Esophagus squamous epithelium (tissue), 5 donors: Measurements from ENCODE around the gene THEM4. TPM values are rescaled to one million over a fixed set of nuclear protein-coding genes. Genes with fewer than 3 reads are reported as not detected.

Source experiments
- DNase-seq: peaks from one replicate; lab custom pipeline; 2025; lab: John Stamatoyannopoulos, UW
- H3K27ac ChIP-seq, 4 donors: fragments of 200-600 bp; sonication (generic); one replicate each; pipeline ENCODE4 v1.5.1; 2016 to 2019; ENCODE audit warnings: mild to moderate bottlenecking in 1 of 4
- H3K27me3 ChIP-seq, 4 donors: fragments of 200-600 bp; sonication (generic); 1 replicate in 3 of 4; 2 replicates in 1 of 4; pipeline versions ENCODE4 v1.5.1 to v1.6.0; 2017 to 2021; ENCODE audit warnings: antibody characterized with exemption in 1 of 4
- H3K36me3 ChIP-seq, 3 donors: fragments of 200-600 bp; sonication (generic); one replicate each; pipeline ENCODE4 v1.5.1; 2016 to 2019
- H3K4me1 ChIP-seq, 3 donors: fragments of 200-600 bp; sonication (generic); one replicate each; pipeline ENCODE4 v1.5.1; 2017 to 2019
- H3K4me3 ChIP-seq, 4 donors: fragments of 200-600 bp; sonication (generic); 1 replicate in 3 of 4; 2 replicates in 1 of 4; pipeline ENCODE4 v1.5.1; 2016 to 2019; ENCODE audit warnings: mild to moderate bottlenecking in 2 of 4, moderate library complexity in 1 of 4
- H3K9me3 ChIP-seq, 3 donors: fragments of 200-600 bp; sonication (generic); one replicate each; pipeline ENCODE4 v1.5.1; 2016 to 2019
- CTCF ChIP-seq, 6 experiments: fragments of 450-650 bp in 4 of 6; fragments of 200-600 bp in 2 of 6; sonication (generic) in 2 of 6; IDR thresholded peaks; one replicate each; pipeline ENCODE4 v1.5.1; 2016 to 2019; ENCODE audit warnings: antibody characterized with exemption in 6 of 6, mild to moderate bottlenecking in 4 of 6, moderate library complexity in 4 of 6
- POLR2A ChIP-seq, 4 donors: fragments of 450-650 bp; IDR thresholded peaks; one replicate each; pipeline ENCODE4 v1.6.1; 2017; ENCODE audit warnings: antibody characterized with exemption in 4 of 4, mild to moderate bottlenecking in 4 of 4, moderate library complexity in 3 of 4
- WGBS, 2 donors: methylation state at CpG; one replicate each; pipeline ENCODE4 v1.1.5; 2018; 5-methylcytosine and 5-hydroxymethylcytosine counted together
- intact Hi-C: fragments of 100-400 bp; cut with DNase I; formaldehyde crosslinking; loops from one replicate; pipeline ENCODE4 v1.15.0; 2022
- total RNA-seq, 4 donors: library from RNA; depleted of rRNA; stranded (reverse); fragments of >200 nt; gene quantifications; one replicate each; pipeline ENCODE4 v1.1.0, GENCODE V29; 2016
- donor health status: DM: yes; HTN: yes; CAD: no.

The THEM4 gene
- total RNA-seq, 4 donors from 2014 or later, result 3.5 to 14.3 (median 12.3) TPM

GRCh38 chr1:151935894-151936602 lies 26.7 kb upstream of the THEM4 start:
- Histone ChIP-seq H3K4me3 (no peak overlapping the region), H3K27me3 (no peaks in the 10 kb centered on the region), H3K9me3 (no peaks in the 10 kb centered on the region), H3K36me3 (no peaks in the 10 kb centered on the region), H3K4me1 (peaks cover 0 to 8% (median 5%) of the 10 kb centered on the region in 3 donors), H3K27ac (no peak overlapping the region)
- intact Hi-C loops, result loop anchor here (5.0 kb wide), 1 partner anchor 61 kb away; no protein-coding TSS in a partner anchor
- WGBS, 2 donors, result 66 to 71% methylated on average over 2 of the region's 2 CpGs
- DNase-seq, result no peak
- TF ChIP-seq CTCF (IDR thresholded peaks at IDR 0.05) (no peak), POLR2A (IDR thresholded peaks at IDR 0.05) (no peak)

GRCh38 chr1:151935154-151935553 lies 25.8 kb upstream of the THEM4 start:
- intact Hi-C loops, result loop anchor here (5.0 kb wide), 1 partner anchor 62 kb away; no protein-coding TSS in a partner anchor
- no peak for DNase-seq
- Histone ChIP-seq H3K27me3 (no peaks in the 10 kb centered on the region), H3K4me3 (no peak overlapping the region), H3K36me3 (no peaks in the 10 kb centered on the region), H3K9me3 (no peaks in the 10 kb centered on the region), H3K27ac (no peak overlapping the region), H3K4me1 (peaks cover 0 to 4% (median 0%) of the 10 kb centered on the region in 3 donors)
- WGBS, 2 donors, result 58 to 69% methylated on average over 3 of the region's 3 CpGs
- TF ChIP-seq POLR2A (IDR thresholded peaks at IDR 0.05) (no peak), CTCF (IDR thresholded peaks at IDR 0.05) (no peak)

- DNase-seq, result no peak
- H3K36me3 ChIP-seq, result no peaks in the 10 kb centered on the region
- peaks cover 0 to 4% (median 0%) of the 10 kb centered on the region in 3 donors for H3K4me1 ChIP-seq
- no peak overlapping the region for H3K4me3 ChIP-seq
- intact Hi-C loops, result no loop called here
- no peaks in the 10 kb centered on the region for H3K27me3 ChIP-seq
- TF ChIP-seq POLR2A (IDR thresholded peaks at IDR 0.05) (no peak), CTCF (IDR thresholded peaks at IDR 0.05) (peak; percentile 60 to 89 (median 80))
- no peaks in the 10 kb centered on the region for H3K9me3 ChIP-seq
- H3K27ac ChIP-seq, result no peak overlapping the region
- WGBS, 2 donors, result 16 to 21% methylated on average over 3 of the region's 3 CpGs
Observed at GRCh38 chr1:151934048-151934493, 24.8 kb upstream of the THEM4 start.

- Histone ChIP-seq H3K4me1 (no peaks in the 10 kb centered on the region), H3K27me3 (no peaks in the 10 kb centered on the region), H3K27ac (no peak overlapping the region), H3K4me3 (no peak overlapping the region), H3K36me3 (no peaks in the 10 kb centered on the region), H3K9me3 (no peaks in the 10 kb centered on the region)
- DNase-seq, result no peak
- intact Hi-C loops, result no loop called here
- TF ChIP-seq POLR2A (IDR thresholded peaks at IDR 0.05) (no peak), CTCF (IDR thresholded peaks at IDR 0.05) (no peak)
- 100% methylated on average over 1 of the region's 1 CpG for WGBS, 2 donors
Observed at GRCh38 chr1:151924691-151925587, 15.6 kb upstream of the THEM4 start.

- 63 to 65% methylated on average over 1 of the region's 1 CpG for WGBS, 2 donors
Observed at GRCh38 chr1:151923422-151923821, 14.1 kb upstream of the THEM4 start.

More at GRCh38 chr1:151923422-151923821, 14.1 kb upstream of the THEM4 start:
- Histone ChIP-seq H3K27me3 (no peaks in the 10 kb centered on the region), H3K4me3 (no peak overlapping the region), H3K9me3 (no peaks in the 10 kb centered on the region), H3K4me1 (no peaks in the 10 kb centered on the region), H3K36me3 (no peaks in the 10 kb centered on the region), H3K27ac (no peak overlapping the region)
- intact Hi-C loops, result no loop called here
- no peak for DNase-seq
- no peak for TF ChIP-seq CTCF (IDR thresholded peaks at IDR 0.05)
- TF ChIP-seq POLR2A (IDR thresholded peaks at IDR 0.05), result no peak
